ENCODE measurements around the gene GTPBP3.
A peak's percentile ranks its signal among the peaks of the same experiment; 100 is the strongest.

The GTPBP3 gene

DNA sequence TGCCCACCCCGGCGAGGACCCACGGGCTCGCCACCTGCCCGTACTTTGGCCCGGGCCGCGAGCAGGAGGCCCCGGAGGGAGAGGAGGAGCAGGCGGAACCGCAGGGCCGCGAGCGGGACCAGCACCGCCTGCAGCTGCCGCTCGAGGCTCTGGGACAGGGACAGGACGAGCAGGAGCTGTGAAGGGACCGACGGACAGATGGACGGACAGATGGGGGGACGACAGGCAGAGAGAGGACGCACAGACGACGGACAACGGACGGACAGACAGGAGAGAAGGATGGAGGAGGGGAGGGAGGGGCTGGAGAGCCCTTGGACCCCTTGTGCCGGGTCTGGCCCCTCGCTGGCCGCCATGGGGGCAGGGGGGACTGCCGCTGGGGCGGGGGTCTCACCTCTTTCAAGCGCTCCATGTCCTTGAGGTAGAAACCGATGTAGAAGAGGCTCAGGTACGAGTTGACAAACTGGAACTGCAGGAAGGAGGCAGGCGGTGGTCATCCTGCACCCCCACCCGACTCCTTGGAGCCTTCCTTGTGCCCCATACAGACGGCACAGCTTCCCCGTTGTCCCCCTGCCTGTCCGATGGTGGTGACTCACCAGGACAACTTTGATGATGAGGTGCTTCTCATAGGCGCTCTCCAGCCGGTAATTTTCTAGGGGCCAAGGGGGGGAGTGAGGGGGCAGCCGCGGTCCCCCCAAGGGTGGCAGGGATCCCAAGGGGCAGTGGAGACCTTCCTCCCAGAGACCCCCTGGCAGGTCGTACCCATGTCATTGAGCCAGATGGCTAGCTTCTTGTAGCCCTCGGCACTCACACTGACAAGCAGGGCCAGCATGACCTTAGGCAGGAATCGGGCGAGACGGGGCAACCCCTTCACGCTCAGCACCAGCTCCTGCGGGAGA lies 7.7 kb upstream of the GTPBP3 start:
- DNase-seq: no peak

DNA sequence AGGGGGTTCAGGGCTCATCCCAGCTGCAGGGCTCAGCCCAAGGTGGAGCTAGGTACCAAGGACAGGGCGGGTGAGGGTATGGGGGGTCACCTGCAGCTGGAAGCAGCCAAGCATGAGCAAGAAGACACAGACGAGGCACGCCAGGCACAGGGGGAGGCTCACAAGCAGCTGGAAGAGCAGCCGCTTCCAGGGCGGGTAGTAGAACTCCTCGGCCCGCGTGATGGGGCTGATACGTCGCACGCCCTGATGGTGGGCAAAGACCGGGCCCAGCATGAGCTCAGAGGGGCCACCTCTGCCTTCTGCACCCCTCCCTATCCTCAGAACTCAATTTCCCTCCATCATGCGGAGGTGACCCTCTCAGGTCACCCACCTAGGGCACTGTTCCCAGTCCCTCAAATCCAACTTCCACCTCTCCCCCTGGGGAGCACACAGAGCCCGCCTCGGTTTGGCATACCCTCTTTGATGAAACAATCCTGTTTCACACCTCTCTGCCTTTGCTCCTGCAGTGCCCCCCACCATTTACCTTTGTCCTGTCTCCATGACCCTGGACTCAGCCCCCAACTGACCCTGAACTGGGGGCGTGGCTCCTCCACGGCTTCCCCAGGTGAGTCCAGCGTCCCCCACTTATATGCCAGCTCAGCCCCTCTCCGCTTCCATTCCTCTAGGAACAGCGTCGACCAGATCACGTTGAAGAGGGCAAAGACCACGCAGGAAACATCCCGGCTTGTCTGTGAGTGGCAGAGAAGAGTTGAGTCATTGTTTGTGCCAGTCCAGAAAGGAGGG lies 6.9 kb upstream of the GTPBP3 start:
- DNase-seq: no peak

DNA sequence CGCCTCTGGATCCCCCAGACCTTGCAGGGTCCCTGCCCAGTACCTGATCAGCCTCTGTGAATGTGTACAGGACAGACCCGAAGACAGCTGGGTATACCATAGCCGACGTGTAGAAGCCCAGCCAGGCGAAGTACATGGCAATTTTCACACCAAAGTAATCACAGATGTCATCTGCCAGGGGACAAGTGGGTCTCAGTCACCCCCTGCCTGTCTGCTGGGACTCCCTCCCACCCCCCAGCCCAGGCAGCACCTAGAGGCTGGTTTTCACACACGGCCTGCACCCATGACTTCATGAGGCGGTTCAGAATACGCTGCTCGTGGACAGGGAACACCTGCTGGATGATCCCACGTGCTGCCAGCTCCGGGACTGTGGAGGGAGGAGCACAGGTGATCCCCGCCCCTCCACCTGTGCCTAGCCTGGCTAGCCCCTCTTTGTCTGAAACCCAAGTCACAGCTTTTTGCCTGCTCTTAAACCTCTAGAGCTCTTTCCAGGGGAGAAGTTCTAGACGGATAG lies 6.3 kb upstream of the GTPBP3 start:
- no peak for DNase-seq

DNA sequence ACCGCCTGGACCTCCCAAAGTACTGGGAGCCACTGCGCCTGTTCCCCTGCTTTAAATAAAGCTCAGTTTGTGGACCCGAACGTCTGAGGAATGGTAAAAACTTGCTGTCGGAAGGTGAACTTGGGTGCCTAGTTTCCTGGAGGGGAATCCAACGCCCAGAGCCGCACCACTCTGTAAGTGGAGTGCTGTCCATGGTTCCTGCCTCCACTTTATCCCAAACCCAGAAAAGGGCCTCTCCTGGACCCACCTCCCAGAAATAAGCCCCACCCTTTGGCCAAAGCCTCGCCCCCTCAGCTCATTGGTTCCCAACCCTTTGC lies 5.0 kb upstream of the GTPBP3 start:
- DNase-seq: no peak

DNA sequence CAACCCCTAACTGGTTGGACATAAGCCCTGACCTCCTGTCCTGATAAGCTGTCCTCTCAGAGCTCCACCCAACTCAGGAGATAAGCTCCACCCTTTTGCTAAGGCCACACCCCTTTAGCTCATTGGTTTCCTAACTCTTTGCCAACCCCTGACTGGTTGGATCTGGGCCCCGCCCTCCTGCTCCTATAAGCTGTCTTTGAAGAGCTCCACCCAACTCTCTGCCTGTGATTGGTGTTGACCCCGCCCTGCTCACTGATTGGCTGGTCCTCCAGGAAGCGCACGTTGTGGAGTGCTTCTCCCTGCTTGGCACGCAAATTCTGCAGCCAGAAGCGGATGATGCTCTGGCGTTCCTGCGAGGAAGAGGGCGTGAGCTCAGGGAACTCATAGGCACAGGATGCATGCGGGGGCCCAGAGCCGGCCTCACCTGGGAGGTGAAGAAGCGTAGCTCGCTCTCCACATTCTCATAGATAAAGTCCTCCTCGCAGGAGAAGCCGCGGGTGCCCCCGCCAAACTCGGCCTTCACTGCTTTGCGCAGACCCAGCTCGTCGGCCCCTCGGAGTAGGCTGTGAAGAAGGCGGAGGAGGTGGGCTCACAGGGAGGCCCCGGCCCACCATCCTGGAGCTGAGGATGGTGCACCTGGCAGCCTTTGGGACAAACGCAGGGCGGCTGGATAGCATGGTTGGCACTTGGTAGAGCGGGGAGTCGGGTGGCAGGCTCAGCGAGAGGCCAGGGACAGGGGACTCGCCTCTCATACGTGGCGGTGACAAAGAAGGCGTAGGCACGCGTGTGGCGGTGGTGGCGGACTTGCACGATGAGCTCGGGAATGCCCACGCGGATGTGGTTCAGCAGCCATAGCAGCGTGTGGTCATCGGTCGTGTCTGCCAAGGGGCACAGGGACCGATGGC lies 4.4 kb upstream of the GTPBP3 start:
- DNase-seq: no peak

DNA sequence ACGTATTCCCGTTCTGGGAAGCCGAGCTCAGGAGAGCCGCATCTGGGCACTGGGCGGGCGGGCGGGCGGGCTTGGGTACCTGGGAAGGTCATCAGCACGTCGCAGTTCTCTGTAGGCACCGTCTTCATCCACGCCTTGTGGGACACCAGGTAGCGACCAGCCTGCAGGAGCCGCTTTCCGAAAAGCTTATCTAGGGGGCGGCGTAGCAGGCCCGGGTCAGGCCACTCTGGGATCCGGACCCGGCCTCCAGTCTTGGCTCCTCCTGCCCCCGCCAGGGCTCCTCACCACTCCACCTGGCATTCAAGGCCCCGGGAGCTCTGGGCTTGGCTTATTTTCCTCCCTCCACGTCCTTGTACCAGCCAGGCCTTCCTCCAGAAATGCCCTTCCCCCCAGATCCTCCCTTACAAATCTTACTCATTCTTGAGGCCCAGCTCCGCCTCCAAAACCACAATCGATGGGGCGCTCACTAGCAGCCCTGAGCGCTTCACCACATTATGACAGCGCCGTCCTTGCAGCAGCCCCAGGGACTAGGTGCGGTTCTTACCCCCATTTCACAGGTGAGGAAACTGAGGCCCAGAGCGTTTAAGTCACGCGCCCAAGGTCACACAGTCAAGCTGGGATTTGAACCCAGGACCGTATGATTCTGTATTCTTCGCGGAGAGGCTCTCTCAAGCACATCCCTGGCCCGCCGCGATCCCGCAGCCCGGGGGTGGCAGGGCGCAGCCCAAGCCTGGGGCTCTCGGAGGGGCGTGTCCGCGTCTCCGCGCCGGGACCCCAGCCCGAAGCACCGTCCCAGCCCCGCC lies 3.5 kb upstream of the GTPBP3 start:
- no peak for DNase-seq

DNA sequence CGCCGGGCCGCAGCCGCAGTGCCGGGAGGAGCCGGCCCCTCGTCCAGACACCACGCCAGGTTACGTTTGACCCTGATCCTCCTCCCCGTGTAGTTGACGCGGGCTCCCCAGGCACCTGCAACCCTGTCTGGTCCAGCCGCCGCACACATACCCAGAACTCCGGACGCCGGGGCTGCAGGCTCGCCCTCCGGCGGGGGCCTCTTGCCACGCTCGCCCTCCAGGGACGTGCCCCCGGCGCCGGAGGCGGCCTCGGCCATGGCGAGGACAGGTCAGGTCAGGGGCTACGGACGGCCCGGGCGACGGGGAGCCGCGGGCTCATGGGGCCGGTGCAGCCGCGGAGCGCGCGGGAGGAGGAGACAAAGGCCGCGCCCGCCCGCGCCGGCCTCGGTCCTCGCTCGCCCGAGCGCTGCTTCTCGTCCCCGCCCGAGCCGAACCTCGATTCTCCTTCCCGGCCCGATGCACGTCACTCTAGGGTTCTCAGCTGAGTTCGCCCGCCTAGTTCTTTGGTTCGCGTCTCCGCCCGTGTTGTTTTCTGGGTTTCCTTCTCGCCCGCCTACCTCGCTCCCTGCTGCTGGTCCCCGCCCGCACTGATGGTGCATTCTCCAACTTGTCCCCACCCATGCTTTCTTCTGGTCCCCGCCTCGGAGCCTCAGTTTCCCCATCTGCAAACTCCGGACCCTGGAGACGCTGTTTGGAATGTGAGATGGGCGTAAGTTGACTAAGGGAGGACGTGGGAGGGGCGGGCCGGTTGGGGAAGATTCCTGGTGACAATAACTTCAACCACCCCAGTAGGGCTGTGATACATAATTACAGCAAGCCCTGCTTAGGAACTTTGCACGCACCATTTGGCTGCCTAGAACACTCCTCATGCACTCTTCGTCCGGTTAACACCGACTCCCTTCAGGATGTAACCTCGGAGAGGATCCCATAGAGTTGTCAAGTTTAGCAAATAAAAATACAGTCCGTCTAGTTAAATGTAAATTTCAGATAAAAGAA lies 2.6 kb upstream of the GTPBP3 start, which contains the start of gene ANO8:
ANO8 (minus strand) TSS at position 442 of the 996 bp plus-strand sequence; CDS start at position 257, 185 bp downstream.
- DNase-seq: peak; percentile 20

DNA sequence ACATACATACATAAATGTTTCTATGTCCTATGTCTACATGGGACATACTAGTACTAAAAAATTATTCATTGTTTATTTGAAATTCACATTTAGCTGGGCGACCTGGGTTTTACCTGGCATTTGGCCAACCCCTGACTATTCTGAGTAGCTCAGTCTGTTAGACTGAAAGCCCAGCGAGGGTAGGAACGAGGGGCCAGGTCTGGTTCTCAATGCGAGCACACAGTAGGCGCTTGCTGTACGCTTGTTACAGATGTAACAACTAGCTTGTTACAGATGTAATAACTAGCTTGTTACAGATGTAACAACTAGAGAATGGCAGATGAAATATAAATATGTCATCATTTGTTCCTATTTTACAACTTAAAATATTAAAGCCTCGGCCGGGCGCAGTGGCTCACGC lies 1.8 kb upstream of the GTPBP3 start:
- DNase-seq: no peak

DNA sequence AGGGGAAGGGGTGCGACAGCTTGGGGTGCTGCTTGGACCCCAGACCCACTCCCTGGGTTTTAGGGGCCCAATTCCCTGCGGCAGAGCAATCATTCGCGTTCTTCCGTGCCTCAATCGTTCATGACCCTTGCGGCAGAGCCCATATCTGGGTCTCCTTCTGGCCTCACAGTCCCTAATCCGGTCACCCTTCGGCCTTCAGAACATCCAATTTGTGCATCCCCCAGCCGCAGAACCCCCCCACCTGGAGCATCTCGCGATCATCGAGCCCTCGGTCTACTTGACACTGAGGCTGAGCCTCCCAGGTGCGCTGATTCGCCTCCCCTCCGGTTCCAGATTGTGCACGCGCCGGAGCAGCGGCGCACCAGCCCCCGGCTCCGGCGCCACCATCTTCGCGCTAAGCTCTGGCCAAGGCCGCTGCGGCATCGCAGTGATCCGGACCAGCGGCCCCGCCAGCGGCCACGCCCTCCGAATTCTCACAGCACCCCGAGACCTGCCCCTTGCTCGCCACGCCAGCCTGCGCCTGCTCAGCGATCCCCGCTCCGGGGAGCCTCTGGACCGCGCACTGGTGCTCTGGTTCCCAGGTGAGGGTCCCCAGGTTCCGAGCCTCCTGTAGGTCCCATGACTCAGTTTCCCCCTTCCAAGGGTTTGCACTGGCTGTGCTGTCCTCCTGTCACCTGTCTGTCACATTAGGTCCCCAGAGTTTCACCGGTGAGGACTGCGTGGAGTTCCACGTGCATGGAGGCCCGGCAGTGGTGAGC lies 501 bp downstream of the GTPBP3 start:
- DNase-seq: no peak

DNA sequence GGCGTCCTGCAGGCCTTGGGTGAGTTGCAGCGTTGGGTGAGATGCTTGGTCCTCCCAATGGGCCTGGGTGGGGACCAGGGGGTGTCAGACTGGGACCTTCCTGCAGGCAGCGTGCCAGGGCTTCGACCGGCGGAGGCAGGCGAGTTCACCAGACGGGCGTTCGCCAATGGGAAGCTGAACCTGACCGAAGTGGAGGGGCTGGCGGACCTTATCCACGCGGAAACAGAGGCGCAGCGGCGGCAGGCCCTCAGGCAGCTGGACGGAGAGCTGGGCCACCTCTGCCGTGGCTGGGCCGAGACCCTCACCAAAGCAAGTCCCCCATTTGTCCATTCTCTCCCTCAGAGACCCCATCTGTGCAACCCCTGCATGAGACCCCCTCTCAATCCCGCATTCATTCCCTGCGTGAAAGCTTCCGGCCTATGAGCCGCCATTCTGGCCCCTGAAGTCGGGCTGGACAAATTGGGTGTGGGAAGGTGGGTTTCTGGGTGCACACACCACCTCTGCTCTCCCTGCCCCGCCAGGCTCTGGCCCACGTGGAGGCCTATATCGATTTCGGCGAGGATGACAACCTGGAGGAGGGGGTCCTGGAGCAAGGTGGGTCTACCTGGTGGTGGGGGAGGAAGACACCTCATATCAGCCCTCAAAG lies 1.2 kb downstream of the GTPBP3 start:
- no peak for DNase-seq

DNA sequence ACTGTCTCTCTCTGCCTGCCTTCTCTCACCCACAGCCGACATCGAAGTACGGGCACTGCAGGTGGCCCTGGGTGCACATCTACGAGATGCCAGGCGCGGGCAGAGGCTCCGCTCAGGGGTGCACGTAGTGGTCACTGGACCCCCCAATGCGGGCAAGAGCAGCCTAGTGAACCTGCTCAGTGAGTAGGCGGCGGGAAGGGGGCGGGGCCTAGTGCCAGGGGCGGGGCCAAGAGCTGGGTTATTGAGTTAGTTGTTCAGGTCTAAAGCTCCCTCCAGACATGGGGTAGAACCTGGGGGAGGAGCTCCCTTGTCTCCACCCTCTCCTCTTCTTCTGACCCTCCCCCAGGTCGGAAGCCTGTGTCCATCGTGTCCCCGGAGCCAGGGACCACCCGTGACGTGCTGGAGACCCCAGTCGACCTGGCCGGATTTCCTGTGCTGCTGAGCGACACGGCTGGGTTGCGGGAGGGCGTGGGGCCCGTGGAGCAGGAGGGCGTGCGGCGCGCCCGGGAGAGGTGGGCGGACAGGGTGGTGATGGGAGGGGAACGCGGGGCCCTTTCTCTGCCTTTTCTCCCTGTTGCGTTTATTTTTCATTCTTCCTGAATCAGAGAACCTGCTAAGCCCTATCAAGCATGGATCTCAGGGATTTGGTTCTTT lies 1.9 kb downstream of the GTPBP3 start:
- no peak for DNase-seq

DNA sequence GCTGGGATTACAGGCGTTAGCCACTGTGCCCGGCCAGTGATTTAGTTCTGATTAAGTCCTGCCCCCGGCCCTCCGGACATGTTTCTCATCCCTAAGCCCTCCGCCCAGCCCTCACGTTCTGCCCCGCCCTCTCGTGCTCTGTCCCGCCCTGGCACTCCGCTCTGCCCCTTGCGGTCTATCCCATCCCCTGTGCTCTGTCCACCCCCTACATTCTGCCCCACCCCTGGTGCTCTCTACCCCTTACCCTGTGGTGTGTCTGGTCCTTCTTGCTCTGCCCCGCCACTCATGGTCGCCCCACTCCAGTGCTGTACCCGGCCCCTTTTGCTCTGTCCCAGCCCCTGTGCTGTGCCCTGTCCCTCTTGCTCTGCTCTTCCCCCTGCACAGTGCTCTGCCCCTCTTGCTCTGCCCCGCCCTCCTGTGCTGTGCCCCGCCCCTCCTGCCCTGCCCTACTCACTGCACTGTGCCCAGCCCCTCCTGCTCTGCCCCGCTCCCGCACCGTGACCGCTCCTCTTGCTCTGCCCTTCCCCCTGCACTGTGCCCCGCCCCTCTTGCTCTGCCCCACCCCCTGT lies 3.0 kb downstream of the GTPBP3 start:
- no peak for DNase-seq

DNA sequence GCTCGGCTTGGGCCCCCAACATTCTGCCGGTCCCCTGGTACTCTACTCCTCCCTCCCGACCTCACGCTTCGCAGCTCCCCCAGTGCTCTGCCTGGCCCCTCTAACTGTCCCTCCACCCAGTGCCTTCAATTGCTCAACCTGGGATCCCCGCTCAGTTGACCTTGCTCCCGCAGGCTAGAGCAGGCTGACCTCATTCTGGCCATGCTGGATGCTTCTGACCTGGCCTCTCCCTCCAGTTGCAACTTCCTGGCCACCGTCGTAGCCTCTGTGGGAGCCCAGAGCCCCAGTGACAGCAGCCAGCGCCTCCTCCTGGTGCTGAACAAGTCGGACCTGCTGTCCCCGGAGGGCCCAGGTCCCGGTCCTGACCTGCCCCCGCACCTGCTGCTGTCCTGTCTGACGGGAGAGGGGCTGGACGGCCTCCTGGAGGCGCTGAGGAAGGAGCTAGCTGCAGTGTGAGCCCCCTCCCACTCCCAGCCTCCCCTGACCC lies 3.6 kb downstream of the GTPBP3 start:
- no peak for DNase-seq

DNA sequence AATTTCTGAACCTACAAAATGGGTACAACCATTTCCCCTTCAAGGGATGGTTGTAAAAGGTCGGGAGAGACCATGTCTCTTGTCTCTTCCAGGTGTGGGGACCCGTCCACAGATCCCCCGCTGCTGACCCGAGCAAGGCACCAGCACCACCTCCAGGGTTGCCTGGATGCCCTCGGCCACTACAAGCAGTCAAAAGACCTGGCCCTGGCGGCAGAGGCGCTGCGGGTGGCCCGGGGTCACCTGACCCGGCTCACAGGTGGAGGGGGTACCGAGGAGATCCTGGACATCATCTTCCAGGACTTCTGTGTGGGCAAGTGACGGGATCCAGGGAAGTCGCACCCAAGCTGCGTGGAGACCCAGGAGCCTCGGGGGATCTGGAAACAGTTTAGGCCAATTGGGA lies 4.0 kb downstream of the GTPBP3 start:
- no peak for DNase-seq

DNA sequence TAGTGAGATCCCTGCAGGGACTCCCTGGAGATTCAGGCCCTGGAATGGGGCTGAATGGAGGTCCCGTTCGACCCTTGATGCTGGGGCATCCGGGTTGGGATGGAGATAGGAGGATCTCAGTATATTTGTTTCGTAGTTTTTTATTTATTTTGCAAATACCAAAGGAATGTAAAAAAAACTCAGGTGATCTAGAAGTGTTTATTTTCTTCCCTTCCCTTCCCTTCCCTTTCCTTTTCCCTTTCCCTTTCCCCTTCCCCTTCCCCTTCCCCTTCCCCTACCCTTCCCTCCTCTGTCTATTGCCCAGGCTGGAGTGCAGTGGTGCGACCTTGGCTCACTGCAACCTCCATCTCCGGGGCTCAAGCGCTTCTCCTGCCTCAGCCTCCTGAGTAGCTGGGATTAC lies 4.5 kb downstream of the GTPBP3 start:
- no peak for DNase-seq

DNA sequence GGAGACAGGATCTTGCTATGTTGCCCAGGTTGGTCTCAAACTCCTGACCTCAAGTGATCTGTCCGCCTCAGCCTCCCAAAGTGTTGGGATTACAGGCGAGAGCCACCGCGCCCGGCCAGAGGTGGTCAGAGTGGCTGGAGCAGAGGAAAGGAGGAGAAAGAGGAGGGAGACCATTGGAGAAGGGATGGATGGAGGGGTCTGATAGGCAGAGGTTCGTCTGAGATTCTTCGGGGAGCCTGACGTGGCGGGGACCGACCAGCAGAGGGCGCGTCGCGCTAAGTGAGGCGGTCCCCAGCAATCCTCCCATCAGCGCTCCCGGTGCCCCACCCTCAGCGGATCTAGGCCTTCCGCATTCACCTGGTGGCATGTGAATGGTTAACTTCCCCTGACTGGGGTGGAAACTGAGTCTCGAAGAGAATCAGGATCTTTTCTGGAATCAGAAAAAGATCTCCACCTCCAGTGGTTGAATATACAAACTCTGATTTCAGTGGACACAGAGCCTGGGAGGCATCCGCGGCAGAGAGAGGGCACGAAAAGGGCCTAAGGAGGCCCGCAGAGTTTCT lies 8.8 kb downstream of the GTPBP3 start:
- DNase-seq: no peak

DNA sequence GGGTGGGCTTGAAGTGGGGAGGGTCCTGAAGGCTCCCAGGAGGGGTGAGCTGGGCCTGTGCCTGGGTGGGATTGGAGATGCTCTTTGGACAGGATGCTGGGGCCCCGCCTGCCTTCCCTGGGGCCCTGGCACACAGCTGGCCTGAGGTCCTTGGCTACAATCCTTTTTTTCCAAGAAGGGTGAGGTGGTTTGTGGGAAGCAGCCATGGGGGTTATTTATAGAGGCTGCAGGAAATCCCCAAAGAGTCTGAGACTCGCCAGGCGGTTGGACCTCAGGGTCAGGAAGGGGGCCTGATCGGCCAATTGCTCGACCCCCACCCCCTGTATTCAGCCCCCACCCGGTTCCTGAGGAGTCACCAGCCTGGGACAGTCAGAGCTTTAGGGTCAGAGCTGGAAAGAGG lies 10.0 kb downstream of the GTPBP3 start:
- no peak for DNase-seq

DNA sequence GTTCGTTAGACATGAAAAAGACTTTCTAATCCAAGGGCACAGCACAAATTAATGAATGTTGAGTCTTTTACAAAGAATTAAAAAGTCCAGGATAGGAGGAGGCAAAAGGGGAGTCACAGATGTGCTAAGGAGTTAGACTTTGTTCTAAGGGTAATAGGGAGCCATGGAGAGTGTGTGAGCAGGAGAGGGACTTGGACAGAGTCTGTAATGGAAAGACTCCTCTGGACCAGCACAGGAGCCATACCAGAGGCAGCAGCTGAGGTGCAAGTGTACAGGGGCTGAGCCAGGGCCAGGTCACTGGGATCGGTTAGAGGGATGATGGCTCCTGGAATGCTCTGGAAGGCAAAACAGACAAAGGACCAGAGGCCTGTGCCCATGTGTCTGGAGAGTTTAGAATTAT lies 10.5 kb downstream of the GTPBP3 start:
- DNase-seq: no peak
